ENCODE results near the gene CCDC149. TPM values are rescaled to one million over a fixed set of nuclear protein-coding genes. Genes with fewer than 3 reads are reported as not detected.

CCDC149 gene
- total and polyA plus RNA-seq, 8 donors: 14.3 to 25.3 (median 20.3) TPM

DNA sequence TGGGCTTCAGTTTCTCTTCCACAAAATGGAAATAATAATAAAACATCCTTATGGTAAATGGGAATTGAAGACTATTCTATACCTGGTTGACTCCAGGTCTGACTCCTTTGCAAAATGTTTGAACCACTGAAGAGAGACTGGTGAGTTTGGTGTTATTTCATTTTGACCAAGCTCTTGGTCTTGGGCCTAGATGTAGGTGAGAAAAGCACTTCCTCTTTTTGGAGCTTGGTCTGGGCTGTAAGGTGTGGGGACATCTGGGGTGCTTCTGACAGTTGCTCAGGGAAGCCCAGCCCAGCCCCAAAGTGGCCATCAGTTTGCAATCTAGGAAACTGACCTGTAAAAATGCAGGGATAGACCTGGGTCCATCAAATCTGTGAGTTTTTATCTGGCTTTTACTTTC lies 144.2 kb downstream of the CCDC149 start:
- intact Hi-C loops (cut with DNase I): no loop called here
- TF ChIP-seq, protein P1, sequence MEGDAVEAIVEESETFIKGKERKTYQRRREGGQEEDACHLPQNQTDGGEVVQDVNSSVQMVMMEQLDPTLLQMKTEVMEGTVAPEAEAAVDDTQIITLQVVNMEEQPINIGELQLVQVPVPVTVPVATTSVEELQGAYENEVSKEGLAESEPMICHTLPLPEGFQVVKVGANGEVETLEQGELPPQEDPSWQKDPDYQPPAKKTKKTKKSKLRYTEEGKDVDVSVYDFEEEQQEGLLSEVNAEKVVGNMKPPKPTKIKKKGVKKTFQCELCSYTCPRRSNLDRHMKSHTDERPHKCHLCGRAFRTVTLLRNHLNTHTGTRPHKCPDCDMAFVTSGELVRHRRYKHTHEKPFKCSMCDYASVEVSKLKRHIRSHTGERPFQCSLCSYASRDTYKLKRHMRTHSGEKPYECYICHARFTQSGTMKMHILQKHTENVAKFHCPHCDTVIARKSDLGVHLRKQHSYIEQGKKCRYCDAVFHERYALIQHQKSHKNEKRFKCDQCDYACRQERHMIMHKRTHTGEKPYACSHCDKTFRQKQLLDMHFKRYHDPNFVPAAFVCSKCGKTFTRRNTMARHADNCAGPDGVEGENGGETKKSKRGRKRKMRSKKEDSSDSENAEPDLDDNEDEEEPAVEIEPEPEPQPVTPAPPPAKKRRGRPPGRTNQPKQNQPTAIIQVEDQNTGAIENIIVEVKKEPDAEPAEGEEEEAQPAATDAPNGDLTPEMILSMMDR (IDR thresholded peaks at IDR 0.05): no peak
- no peak for FAIRE-seq

DNA sequence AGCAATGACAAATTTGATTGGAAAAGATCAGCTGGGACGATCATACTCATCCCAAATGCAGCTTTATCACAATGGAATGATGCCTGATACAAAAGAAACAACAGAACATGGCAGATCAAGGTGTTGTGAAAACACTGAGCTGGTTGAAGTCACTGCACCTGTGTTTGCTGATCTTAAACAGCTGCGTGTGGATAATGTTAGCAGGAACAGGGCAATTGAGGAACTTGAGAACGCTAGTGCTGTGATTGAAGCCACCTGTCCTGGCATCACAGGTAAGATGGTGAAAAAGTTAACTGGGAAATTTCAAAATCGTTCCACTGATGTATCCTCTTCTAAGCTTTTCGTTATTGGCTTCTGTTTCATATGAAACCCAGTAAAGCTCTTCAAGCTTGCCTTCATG lies 144.8 kb downstream of the CCDC149 start:
- Histone ChIP-seq H3K36me3 (no peaks in the 10 kb centered on the region), H3K9me3 (no peaks in the 10 kb centered on the region), H3K4me3 (no peak overlapping the region), H3K27ac (no peak overlapping the region), H3K4me1 (no peaks in the 10 kb centered on the region), H3K27me3 (no peaks in the 10 kb centered on the region)
- intact Hi-C loops (cut with DNase I): no loop called here
- FAIRE-seq (no peak), ATAC-seq (no peak), DNase-seq (no peak)
- WGBS, 2 donors: 57 to 62% methylated on average over 5 of the region's 5 CpGs
- TF ChIP-seq, protein P1 (IDR thresholded peaks at IDR 0.05): no peak

More for the DNA sequence above, 144.2 kb downstream of the CCDC149 start:
- no peaks in the 10 kb centered on the region for H3K27me3 ChIP-seq
- H3K4me3 ChIP-seq: no peak overlapping the region
- H3K9me3 ChIP-seq: no peaks in the 10 kb centered on the region
- ATAC-seq (no peak), DNase-seq (no peak)
- no peaks in the 10 kb centered on the region for H3K36me3 ChIP-seq
- H3K27ac ChIP-seq: no peak overlapping the region
- no peaks in the 10 kb centered on the region for H3K4me1 ChIP-seq

GRCh38 chr4:24765376-24765988 lies 147.4 kb downstream of the CCDC149 start:
- Histone ChIP-seq H3K9me3 (no peaks in the 10 kb centered on the region), H3K27me3 (no peaks in the 10 kb centered on the region), H3K4me1 (no peaks in the 10 kb centered on the region), H3K36me3 (no peaks in the 10 kb centered on the region), H3K27ac (no peak overlapping the region), H3K4me3 (no peak overlapping the region)
- FAIRE-seq (no peak), ATAC-seq (no peak), DNase-seq (no peak)
- intact Hi-C loops (cut with DNase I): no loop called here
- TF ChIP-seq, protein P1 (IDR thresholded peaks at IDR 0.05): no peak
- WGBS, 2 donors: 81 to 87% methylated on average over 4 of the region's 4 CpGs

GRCh38 chr4:24764345-24764744 lies 148.5 kb downstream of the CCDC149 start:
- intact Hi-C loops (cut with DNase I): no loop called here
- Histone ChIP-seq H3K4me3 (no peak overlapping the region), H3K4me1 (no peaks in the 10 kb centered on the region), H3K9me3 (no peaks in the 10 kb centered on the region), H3K27ac (no peak overlapping the region), H3K36me3 (no peaks in the 10 kb centered on the region), H3K27me3 (no peaks in the 10 kb centered on the region)
- no peak for FAIRE-seq
- TF ChIP-seq, protein P1 (IDR thresholded peaks at IDR 0.05): no peak
- DNase-seq: no peak
- no peak for ATAC-seq
- WGBS, 2 donors: 64 to 70% methylated on average over 3 of the region's 3 CpGs

DNA sequence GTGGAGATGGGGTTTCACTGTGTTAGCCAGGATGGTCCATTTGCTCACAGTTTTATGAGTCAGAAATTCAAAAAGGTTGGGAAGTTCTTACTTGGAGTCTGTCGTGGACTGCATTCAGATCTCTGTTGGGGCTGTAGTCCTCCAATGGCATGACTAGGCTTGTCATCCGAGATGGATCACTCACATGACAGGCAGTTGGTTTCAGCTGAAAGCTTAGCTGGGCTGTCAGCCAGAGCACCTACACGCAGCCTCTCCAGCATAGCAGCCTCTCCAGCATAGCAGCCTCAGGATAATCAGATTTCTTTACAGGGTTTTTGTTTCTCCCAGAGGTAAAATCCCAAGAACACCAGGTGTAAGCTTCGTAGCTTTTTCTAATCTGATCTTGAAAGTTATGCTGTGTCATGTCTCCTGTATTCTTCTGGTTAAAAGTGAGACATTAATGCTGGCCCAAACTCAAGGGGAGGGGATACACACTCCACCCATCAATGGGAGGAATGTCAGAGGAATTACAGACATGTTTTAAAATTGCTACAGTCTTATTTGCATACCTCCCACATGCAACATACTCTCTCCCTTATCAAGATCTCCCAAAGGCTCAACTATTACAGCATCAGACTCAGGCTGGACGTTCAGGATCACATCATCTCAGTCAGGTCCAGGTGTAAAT lies 149.1 kb downstream of the CCDC149 start:
- TF ChIP-seq, protein P1 (IDR thresholded peaks at IDR 0.05): no peak
- no peak overlapping the region for H3K27ac ChIP-seq
- H3K36me3 ChIP-seq: no peaks in the 10 kb centered on the region
- no peaks in the 10 kb centered on the region for H3K27me3 ChIP-seq
- intact Hi-C loops (cut with DNase I): no loop called here
- peak in 3 of 4 donors; percentile 41 to 57 (median 48) for ATAC-seq
- no peak for DNase-seq
- H3K9me3 ChIP-seq: no peaks in the 10 kb centered on the region
- no peak for FAIRE-seq
- WGBS, 2 donors: 30 to 31% methylated on average over 5 of the region's 5 CpGs
- no peaks in the 10 kb centered on the region for H3K4me1 ChIP-seq
- H3K4me3 ChIP-seq: no peak overlapping the region

Measured in pancreas (tissue), 10 donors.